ENCODE results near the gene PAQR8.

DNA sequence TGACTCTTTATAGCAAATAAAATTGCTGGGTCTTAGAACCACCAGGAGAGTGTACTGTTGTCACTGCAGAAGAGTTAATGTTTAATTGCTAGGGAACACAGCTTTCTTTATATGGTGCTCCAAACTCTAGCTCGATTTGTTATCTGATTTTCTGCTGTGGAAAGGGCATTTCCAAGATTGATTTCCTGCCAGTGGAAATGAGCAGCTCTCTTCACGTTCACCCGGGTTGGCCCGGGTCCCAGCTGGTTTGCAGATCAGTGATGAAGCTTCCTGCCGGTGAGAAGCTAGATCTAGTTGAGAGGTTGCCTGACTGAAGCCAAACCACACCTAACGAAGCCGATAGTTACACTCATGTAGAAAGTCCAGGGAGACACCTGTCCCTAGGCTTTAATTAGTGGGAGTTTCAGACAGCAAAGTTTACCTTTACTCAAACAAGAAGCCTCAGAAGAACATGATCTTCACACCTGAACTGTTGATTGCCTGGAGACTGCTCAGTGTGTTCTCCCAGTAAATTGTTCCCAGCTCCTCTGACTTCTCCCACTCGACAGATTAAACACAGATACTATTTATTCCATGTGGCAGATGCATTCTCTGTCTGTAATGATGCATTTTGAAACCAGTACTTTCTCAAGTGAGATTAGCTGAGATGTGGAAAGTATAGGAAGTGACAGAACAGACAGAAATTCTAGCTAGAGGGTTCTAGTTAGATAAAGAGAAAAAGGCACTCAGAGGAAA, 27.8 kb downstream of the PAQR8 start:
- no peak for TF ChIP-seq JUND (CRISPR knock-in tag; IDR thresholded peaks at IDR 0.05)
- TF ChIP-seq, protein P1, sequence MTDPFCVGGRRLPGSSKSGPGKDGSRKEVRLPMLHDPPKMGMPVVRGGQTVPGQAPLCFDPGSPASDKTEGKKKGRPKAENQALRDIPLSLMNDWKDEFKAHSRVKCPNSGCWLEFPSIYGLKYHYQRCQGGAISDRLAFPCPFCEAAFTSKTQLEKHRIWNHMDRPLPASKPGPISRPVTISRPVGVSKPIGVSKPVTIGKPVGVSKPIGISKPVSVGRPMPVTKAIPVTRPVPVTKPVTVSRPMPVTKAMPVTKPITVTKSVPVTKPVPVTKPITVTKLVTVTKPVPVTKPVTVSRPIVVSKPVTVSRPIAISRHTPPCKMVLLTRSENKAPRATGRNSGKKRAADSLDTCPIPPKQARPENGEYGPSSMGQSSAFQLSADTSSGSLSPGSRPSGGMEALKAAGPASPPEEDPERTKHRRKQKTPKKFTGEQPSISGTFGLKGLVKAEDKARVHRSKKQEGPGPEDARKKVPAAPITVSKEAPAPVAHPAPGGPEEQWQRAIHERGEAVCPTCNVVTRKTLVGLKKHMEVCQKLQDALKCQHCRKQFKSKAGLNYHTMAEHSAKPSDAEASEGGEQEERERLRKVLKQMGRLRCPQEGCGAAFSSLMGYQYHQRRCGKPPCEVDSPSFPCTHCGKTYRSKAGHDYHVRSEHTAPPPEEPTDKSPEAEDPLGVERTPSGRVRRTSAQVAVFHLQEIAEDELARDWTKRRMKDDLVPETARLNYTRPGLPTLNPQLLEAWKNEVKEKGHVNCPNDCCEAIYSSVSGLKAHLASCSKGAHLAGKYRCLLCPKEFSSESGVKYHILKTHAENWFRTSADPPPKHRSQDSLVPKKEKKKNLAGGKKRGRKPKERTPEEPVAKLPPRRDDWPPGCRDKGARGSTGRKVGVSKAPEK (CRISPR knock-in tag; IDR thresholded peaks at IDR 0.05; ENCODE audit: borderline replicate concordance): no peak
- peak; percentile 29; the same call in 1 of the 2 replicates for TF ChIP-seq KLF9 (CRISPR knock-in tag; IDR thresholded peaks at IDR 0.05; ENCODE audit: low read depth)
- TF ChIP-seq NFE2L2 (IDR thresholded peaks at IDR 0.05; ENCODE audit: low read length): no peak
- TF ChIP-seq CBX1 (IDR thresholded peaks at IDR 0.05; ENCODE audit: low read depth): no peak
